IMR-90 (cell line): ENCODE results near the gene STON2. TPM values are rescaled to one million over a fixed set of nuclear protein-coding genes. Genes with fewer than 3 reads are reported as not detected.

Source experiments
- ATAC-seq: fragments of 200-7000 bp; cut with Tn5 transposase; 2 replicates; pipeline ENCODE4 v1.9.1; 2020; ENCODE audit warnings: low read depth, mild to moderate bottlenecking, moderate library complexity
- BruUV-seq: library from RNA; stranded (reverse); fragments of 400-500 nt; replicated peaks from 2 replicates; lab custom pipeline; 2021; lab: Mats Ljungman, UMichigan
- CTCF ChIA-PET: fragments of 300-600 bp; formaldehyde crosslinking; extraction: SDS; loops from one replicate; lab custom pipeline; 2021; ENCODE audit warnings: antibody characterized with exemption; lab: Yijun Ruan, JAX
- POLR2A ChIA-PET: fragments of 300-600 bp; sonication (Branson Sonifier 250); formaldehyde crosslinking; loops from one replicate; lab custom pipeline; 2022; ENCODE audit warnings: antibody characterized with exemption; ENCODE audit not compliant: unreplicated experiment; lab: Charles Lee
- DNase-seq: peaks from one replicate; pipeline ENCODE4 v3.0.0; 2013
- H2AFZ ChIP-seq: replicated peaks from 2 replicates; pipeline ENCODE3; 2013; ENCODE audit warnings: low read length, mild to moderate bottlenecking; ENCODE audit not compliant: poor library complexity
- H2AK5ac ChIP-seq: 2 replicates; pipeline ENCODE4 v1.6.1; 2013; ENCODE audit warnings: low read depth, low read length, inconsistent platforms
- H2AK9ac ChIP-seq: replicated peaks from 2 replicates; pipeline ENCODE3; 2013; ENCODE audit warnings: mild to moderate bottlenecking, low read depth, low read length, moderate library complexity; ENCODE audit not compliant: poor library complexity
- H2BK120ac ChIP-seq: 2 replicates; pipeline ENCODE4 v1.6.1; 2013; ENCODE audit warnings: low read depth, low read length, inconsistent platforms
- H2BK15ac ChIP-seq: 3 replicates; pipeline ENCODE4 v1.6.1; 2013; ENCODE audit warnings: low read depth, low read length, inconsistent platforms
- H2BK20ac ChIP-seq: 2 replicates; pipeline ENCODE4 v1.6.1; 2013; ENCODE audit warnings: low read depth, mild to moderate bottlenecking, inconsistent platforms, low read length, moderate library complexity
- H2BK5ac ChIP-seq: 2 replicates; pipeline ENCODE4 v1.6.1; 2013; ENCODE audit warnings: mild to moderate bottlenecking, low read depth, low read length, inconsistent platforms; ENCODE audit not compliant: poor library complexity, severe bottlenecking
- H3K14ac ChIP-seq: replicated peaks from 2 replicates; pipeline ENCODE4 v1.6.1; 2013; ENCODE audit warnings: low read depth, low read length, inconsistent platforms
- H3K18ac ChIP-seq: 2 replicates; pipeline ENCODE4 v1.6.1; 2013; ENCODE audit warnings: low read depth, low read length, control low read depth
- H3K23ac ChIP-seq: 2 replicates; pipeline ENCODE4 v1.6.1; 2013; ENCODE audit warnings: low read depth, low read length, inconsistent platforms
- H3K27ac ChIP-seq: 2 replicates; pipeline ENCODE4 v1.5.1; 2013; ENCODE audit warnings: mild to moderate bottlenecking, control low read depth, low read length; ENCODE audit not compliant: insufficient read depth
- H3K27me3 ChIP-seq: 2 replicates; pipeline ENCODE4 v1.6.1; 2013; ENCODE audit warnings: low read length; ENCODE audit not compliant: control insufficient read depth, insufficient read depth
- H3K36me3 ChIP-seq: 2 replicates; pipeline ENCODE4 v1.6.1; 2013; ENCODE audit warnings: low read length, mixed read lengths; ENCODE audit not compliant: control insufficient read depth, insufficient read depth
- H3K4ac ChIP-seq: 2 replicates; pipeline ENCODE4 v1.6.1; 2013; ENCODE audit warnings: low read depth, low read length, inconsistent platforms
- H3K4me1 ChIP-seq: 2 replicates; pipeline ENCODE4 v1.6.1; 2013; ENCODE audit warnings: low read length, mixed read lengths; ENCODE audit not compliant: control insufficient read depth, insufficient read depth
- H3K4me2 ChIP-seq: 2 replicates; pipeline ENCODE4 v1.6.1; 2013; ENCODE audit warnings: low read depth, mild to moderate bottlenecking, control low read depth, low read length, moderate library complexity
- H3K4me3 ChIP-seq: 2 replicates; pipeline ENCODE4 v1.5.1; 2013; ENCODE audit warnings: low read depth, mild to moderate bottlenecking, control low read depth, low read length, moderate library complexity; ENCODE audit not compliant: insufficient read depth
- H3K56ac ChIP-seq: 2 replicates; pipeline ENCODE4 v1.6.1; 2013; ENCODE audit warnings: low read length, inconsistent platforms; ENCODE audit not compliant: insufficient read depth; ENCODE audit errors: extremely low read depth
- H3K79me1 ChIP-seq, 2 experiments: 2 replicates each; pipeline ENCODE4 v1.6.1; 2013; ENCODE audit warnings: low read length in 2 of 2, inconsistent platforms in 1 of 2, low read depth in 1 of 2
- H3K9ac ChIP-seq: 2 replicates; pipeline ENCODE4 v1.6.1; 2013; ENCODE audit warnings: low read depth, low read length, control low read depth
- H3K9me1 ChIP-seq: 2 replicates; pipeline ENCODE4 v1.6.1; 2013; ENCODE audit warnings: low read length, inconsistent platforms; ENCODE audit not compliant: insufficient read depth
- H3K9me3 ChIP-seq: 2 replicates; pipeline ENCODE4 v1.6.1; 2013; ENCODE audit warnings: low read length; ENCODE audit not compliant: control insufficient read depth, insufficient read depth
- H4K20me1 ChIP-seq: 2 replicates; pipeline ENCODE4 v1.6.1; 2013; ENCODE audit warnings: low read length, inconsistent platforms; ENCODE audit not compliant: insufficient read depth
- H4K5ac ChIP-seq: 2 replicates; pipeline ENCODE4 v1.6.1; 2013; ENCODE audit warnings: mild to moderate bottlenecking, low read depth, low read length, control low read depth
- H4K8ac ChIP-seq, 2 experiments: 2 replicates each; pipeline ENCODE4 v1.6.1; 2013; ENCODE audit warnings: low read depth in 2 of 2, low read length in 2 of 2, control low read depth in 1 of 2, inconsistent platforms in 1 of 2
- H4K91ac ChIP-seq: 2 replicates; pipeline ENCODE4 v1.6.1; 2013; ENCODE audit warnings: low read depth, low read length, inconsistent platforms; ENCODE audit not compliant: insufficient read depth
- BHLHE40 ChIP-seq: fragments of 150-350 bp; IDR thresholded peaks from 2 replicates; pipeline ENCODE4 v1.6.1; 2016; ENCODE audit warnings: mild to moderate bottlenecking, low read depth, low read length
- ELK1 ChIP-seq: fragments of 150-350 bp; IDR thresholded peaks from 2 replicates; pipeline ENCODE4 v1.6.1; 2016; ENCODE audit warnings: low read depth, mild to moderate bottlenecking, low read length, moderate library complexity, borderline replicate concordance
- FOS ChIP-seq: fragments of 150-350 bp; IDR thresholded peaks from 2 replicates; pipeline ENCODE4 v1.6.1; 2016; ENCODE audit warnings: low read depth, low read length
- MAZ ChIP-seq: IDR thresholded peaks from 2 replicates; pipeline ENCODE4 v1.6.1; 2012; ENCODE audit warnings: low read depth, mild to moderate bottlenecking, low read length, improper control_type of control experiment, moderate library complexity, borderline replicate concordance
- NFE2L2 ChIP-seq: fragments of 150-350 bp; IDR thresholded peaks from 2 replicates; pipeline ENCODE4 v1.6.1; 2016; ENCODE audit warnings: low read depth, mild to moderate bottlenecking, low read length
- POLR2A ChIP-seq: IDR thresholded peaks from 2 replicates; pipeline ENCODE4 v1.6.1; 2012; ENCODE audit warnings: mild to moderate bottlenecking, low read depth, low read length
- RAD21 ChIP-seq: IDR thresholded peaks from 2 replicates; pipeline ENCODE4 v1.6.1; 2012; ENCODE audit warnings: low read length, improper control_type of control experiment
- SMC3 ChIP-seq: fragments of 150-350 bp; IDR thresholded peaks from 2 replicates; pipeline ENCODE4 v1.6.1; 2016; ENCODE audit warnings: low read depth, mild to moderate bottlenecking, antibody characterized with exemption, low read length, moderate library complexity
- USF2 ChIP-seq: fragments of 150-350 bp; IDR thresholded peaks from 2 replicates; pipeline ENCODE4 v1.6.1; 2017; ENCODE audit warnings: mild to moderate bottlenecking, antibody characterized with exemption, low read length, low read depth
- WGBS, 2 experiments: methylation state at CpG; one replicate each; pipeline versions ENCODE4 v1.1.5 to v1.1.7; 2013; ENCODE audit warnings: missing lambda C conversion rate in 2 of 2; ENCODE audit not compliant: insufficient read length in 1 of 2; ENCODE audit errors: extremely low coverage in 2 of 2; 5-methylcytosine and 5-hydroxymethylcytosine counted together
- dilution Hi-C: fragments of 300-500 bp; cut with HindIII; formaldehyde crosslinking; loops from one replicate; pipeline ENCODE4 v1.14.3; 2018; ENCODE audit warnings: low sequenced_read_pairs; ENCODE audit not compliant: unreplicated experiment
- in situ Hi-C: fragments of 300-500 bp; cut with MboI; formaldehyde crosslinking; loops from 3 replicates; pipeline ENCODE4 v1.14.3; 2019; ENCODE audit warnings: low sequenced_read_pairs, inconsistent platforms, mixed read lengths
- intact Hi-C: fragments of 100-400 bp; cut with micrococcal nuclease; formaldehyde crosslinking; loops from 2 replicates; pipeline ENCODE4 v1.10.0; 2022
- polyA plus RNA-seq, 3 experiments: library from polyadenylated mRNA; depleted of rRNA; stranded (reverse); fragments of >200 nt; gene quantifications; 2 replicates each; pipeline ENCODE4 v1.2.3, GENCODE V29; 2012; ENCODE audit warnings: low replicate concordance in 1 of 3
- total RNA-seq: library from RNA; depleted of rRNA; stranded (reverse); fragments of >200 nt; gene quantifications from 2 replicates; pipeline ENCODE4 v1.2.3, GENCODE V29; 2012

The STON2 gene
- total and polyA plus RNA-seq, 2 of the 4 experiments (the other 2 are of a cell fraction) = not detected

GRCh38 chr14:81236138-81236537 lies 164.0 kb downstream of the STON2 start:
- Histone ChIP-seq H3K27ac (no peak overlapping the region), H3K9me3 (no peaks in the 10 kb centered on the region), H3K4me2 (no peak overlapping the region), H3K79me1 (no peaks in the 10 kb centered on the region), H4K5ac (no peak overlapping the region), H3K36me3 (no peaks in the 10 kb centered on the region), H3K56ac (no peak overlapping the region), H2BK15ac (no peak overlapping the region), H2AK5ac (no peak overlapping the region), H3K4ac (no peak overlapping the region), H2AK9ac (no peak overlapping the region), H4K20me1 (no peaks in the 10 kb centered on the region), H3K14ac (no peak overlapping the region), H3K4me1 (no peaks in the 10 kb centered on the region), H3K18ac (no peak overlapping the region), H3K4me3 (no peak overlapping the region), H4K8ac (no peak overlapping the region), H3K27me3 (no peaks in the 10 kb centered on the region), H2BK20ac (no peak overlapping the region), H2BK120ac (no peak overlapping the region), H4K91ac (no peak overlapping the region), H2BK5ac (no peak overlapping the region), H3K9ac (no peak overlapping the region), H2AFZ (no peak overlapping the region), H3K23ac (no peak overlapping the region), H3K9me1 (no peaks in the 10 kb centered on the region)
- ChIA-PET CTCF (no interaction called here), POLR2A (no interaction called here)
- TF ChIP-seq MAZ (no peak), BHLHE40 (no peak), RAD21 (no peak), USF2 (no peak), POLR2A (no peak), NFE2L2 (no peak), ELK1 (no peak), FOS (no peak), SMC3 (no peak)
- WGBS, 2 experiments = 80% methylated on average over 3 of the region's 20 CpGs; no CpG with 5 or more reads in 1 of the 2 experiments
- DNase-seq (no peak), ATAC-seq (no peak)
- intact Hi-C loops = no loop called here
- dilution Hi-C loops = no loop called here
- in situ Hi-C loops = no loop called here
- BruUV-seq = no TSS peak
